Amygdala (tissue), 56 donors: Measurements from ENCODE around the gene ADAMTS13.

Experiments used
- DNase-seq, 56 donors: peaks; one replicate each; lab custom pipeline; 2025; lab: John Stamatoyannopoulos, UW

Gene ADAMTS13

DNA sequence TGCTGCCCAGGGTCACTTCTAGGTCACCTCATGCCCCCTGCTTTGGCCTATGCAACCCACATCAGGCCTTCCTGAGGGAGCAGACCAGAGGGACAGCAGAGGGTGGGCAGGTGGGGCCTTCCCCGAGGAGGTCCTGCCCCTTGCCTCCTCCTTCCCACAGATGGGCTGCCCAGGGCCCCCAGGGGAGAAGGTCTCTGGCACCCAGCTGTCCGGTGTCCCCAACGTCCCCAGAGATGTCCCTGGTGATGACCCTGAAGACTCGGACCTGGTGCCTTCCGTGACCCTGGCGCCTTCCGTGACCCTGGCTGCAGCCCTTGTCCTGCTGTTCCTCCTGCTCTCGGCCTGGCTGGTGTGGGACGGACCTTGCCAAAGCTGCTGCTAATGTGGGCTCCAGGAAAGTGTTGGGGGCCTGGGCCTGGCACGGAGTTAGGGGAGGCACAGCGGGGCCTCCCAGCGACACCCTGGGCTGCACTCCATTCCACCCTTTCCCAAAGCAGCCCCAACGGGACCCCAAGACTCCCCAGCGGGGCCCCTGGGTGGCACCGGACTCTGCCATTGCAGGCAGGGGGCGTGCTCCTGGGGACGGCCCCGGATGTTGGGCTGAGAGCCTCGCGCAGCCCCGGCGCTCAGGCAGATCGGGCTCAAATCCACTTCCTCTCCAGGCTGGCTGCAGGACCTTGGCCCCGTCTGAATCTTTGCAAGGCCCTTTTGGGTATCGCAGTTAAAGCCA is 63.5 kb downstream of the ADAMTS13 start:
- DNase-seq: no peak

DNA sequence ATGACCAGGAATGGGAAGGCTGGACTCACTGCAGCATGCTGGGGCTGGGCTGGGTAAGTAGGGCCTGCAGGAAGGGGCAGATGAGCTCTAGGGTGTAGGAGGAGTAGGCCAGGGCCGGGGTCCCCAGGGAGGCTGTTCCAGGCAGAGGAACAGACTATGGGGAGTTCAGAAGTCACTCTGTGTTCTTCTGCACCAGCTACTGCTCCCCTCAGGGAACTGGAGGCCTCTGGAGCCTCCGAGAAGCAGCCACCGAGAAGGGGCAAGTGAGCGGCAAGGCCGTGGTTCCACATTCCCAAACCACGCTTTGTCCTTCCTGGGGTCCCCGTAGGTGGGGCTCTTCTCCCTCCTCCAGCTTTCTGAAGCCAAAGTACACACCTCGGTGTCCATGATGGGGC is 65.2 kb downstream of the ADAMTS13 start:
- DNase-seq: no peak

- no peak for DNase-seq
Measured at GRCh38 chr9:133488686-133489252, 66.6 kb downstream of the ADAMTS13 start.

- DNase-seq: no peak
Measured at GRCh38 chr9:133489253-133490190, 67.4 kb downstream of the ADAMTS13 start.

DNA sequence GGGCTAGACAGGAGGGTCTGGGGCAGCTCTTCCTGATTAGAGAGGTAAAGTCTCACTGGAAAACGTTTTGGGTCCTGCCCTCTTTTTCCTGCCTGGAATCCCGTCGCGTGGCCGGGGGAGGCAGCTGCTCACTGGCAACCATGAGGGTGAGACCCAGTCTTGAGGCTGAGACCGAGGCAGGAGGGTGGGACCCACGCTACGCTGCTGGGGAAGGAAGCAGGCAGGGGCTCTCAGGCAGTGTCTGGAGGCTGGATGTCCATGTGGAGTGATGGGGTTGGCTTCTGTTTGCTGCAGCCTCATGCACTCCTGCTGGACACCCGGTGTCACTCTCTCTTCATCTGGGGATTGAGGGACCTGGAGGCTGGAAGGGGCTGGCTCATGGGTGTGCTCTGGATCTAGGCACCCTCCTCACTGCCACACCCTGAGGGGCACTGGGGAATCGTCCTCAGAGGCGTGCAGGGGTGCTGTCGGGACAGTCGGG is 68.1 kb downstream of the ADAMTS13 start:
- DNase-seq: no peak

DNA sequence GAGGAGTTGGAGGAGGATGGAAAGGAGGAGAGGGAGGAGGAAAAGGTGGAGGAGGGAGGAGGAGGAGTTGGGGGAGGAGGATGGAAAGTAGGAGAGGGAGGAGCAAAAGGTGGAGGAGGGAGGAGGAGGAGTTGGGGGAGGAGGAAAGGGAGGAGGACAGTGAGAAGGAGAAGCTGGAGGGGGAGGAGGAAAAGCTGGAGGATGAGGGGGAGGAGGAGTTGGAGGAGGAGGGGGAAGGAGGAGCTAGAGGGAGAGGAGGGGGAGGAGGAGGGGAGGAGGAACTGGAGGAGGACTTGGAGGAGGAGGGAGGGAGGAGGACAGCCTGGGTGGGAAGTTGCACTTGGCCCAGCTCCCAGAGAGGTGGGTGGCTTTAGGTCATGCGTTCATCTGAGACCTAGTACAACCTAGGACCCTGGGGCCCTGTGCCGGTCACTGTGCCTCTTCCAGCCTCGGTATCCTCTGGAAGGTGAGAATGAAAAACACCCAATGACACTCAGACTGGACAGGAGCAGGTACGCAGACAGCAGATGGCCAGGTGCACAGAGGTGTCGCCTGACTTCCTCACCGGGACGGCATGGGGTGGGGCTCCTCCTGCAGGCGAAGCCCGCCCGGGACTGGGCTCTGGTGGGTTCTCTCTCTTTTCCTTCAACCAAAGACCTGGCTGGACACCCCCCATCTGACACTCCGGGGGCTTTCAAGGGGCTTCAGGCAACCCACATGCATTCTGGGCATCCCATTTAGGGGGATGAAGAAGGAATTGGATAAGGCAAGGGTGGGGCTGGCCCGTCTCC is 68.9 kb downstream of the ADAMTS13 start:
- DNase-seq: no peak

DNA sequence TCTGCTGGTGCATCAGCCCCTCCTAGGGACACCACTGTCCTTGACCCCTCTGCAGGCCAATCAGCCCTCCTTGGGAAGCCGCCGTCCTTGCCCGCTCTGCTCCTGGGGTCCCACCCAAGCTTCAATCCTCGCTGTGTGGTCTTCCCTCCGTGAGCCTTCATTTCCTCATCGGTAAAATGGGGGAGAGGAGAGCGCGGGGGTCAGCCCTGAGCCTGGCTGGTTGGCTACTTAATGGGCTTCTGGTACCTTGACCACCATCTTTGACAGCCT is 69.4 kb downstream of the ADAMTS13 start:
- no peak for DNase-seq

- DNase-seq: no peak
Measured at GRCh38 chr9:133492061-133493021, 70.2 kb downstream of the ADAMTS13 start.

GRCh38 chr9:133493428-133493827 is 71.3 kb downstream of the ADAMTS13 start:
- no peak for DNase-seq

GRCh38 chr9:133493845-133494540 is 71.8 kb downstream of the ADAMTS13 start:
- DNase-seq: no peak

GRCh38 chr9:133494636-133495326 is 72.6 kb downstream of the ADAMTS13 start:
- DNase-seq: no peak

- DNase-seq: no peak
Measured at GRCh38 chr9:133495327-133496293, 73.4 kb downstream of the ADAMTS13 start.

- no peak for DNase-seq
Measured at GRCh38 chr9:133496861-133497842, 75.0 kb downstream of the ADAMTS13 start.

DNA sequence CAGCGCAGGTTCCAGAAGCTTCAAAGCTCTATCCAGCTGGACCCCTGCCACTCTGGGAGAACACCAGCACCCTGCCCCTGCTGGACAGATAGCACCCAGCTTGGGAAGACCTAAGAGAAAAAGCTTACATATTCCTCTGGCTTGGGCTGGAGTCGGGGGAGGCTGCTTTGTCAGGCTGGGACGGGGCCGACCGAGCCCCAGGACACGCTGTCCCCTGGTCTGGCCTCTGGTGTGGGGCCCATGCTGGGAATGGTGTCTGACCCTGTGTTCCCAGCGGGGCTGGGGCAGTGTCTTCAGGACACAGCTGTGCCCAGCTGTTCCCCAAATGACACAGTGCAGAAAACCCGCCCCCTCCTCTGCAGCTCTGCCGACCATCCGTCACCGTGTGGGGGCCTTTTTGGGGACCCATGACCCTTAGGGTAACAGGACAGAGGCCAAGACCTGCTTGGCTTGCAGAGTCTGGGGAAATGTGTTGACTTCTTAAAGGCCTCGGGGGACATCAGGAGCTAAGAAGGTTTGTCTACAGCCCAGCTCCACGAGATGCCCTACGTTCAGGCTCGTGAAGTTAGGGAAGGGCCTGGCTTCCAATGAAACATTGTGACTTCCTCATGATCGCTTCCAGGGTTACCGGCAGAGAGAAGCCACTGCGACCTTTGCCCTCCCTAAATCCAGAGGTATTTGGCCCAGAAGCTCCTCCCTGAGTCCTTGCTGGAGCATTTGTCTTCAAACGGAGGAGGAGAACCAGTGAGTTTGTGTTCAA is 77.1 kb downstream of the ADAMTS13 start:
- no peak for DNase-seq

GRCh38 chr9:133499892-133500270 is 77.7 kb downstream of the ADAMTS13 start:
- no peak for DNase-seq
